HL-60 (cell line): ENCODE measurements around the gene C14orf180.

Experiments used
- DNase-seq, 2 experiments: peaks; one replicate each; pipeline ENCODE4 v3.0.0-alpha.2; 2010 to 2020; ENCODE audit warnings: low read depth in 1 of 2, low spot score in 1 of 2
- H3K27ac ChIP-seq: fragments of 250-450 bp; sonication (Bioruptor Pico); replicated peaks from 2 replicates; pipeline ENCODE4 v1.5.1; 2020; ENCODE audit warnings: mild to moderate bottlenecking, moderate library complexity
- H3K27me3 ChIP-seq: fragments of 250-450 bp; sonication (Bioruptor Pico); 2 replicates; pipeline ENCODE4 v1.5.1; 2021; ENCODE audit warnings: mild to moderate bottlenecking, moderate library complexity; ENCODE audit not compliant: insufficient read depth, poor library complexity, severe bottlenecking
- H3K4me3 ChIP-seq: replicated peaks from 2 replicates; pipeline ENCODE4 v1.5.1; 2011; ENCODE audit warnings: mild to moderate bottlenecking, control low read depth, low read length; ENCODE audit not compliant: insufficient read depth
- GABPA ChIP-seq: IDR thresholded peaks from 2 replicates; pipeline ENCODE4 v1.6.1; 2012; ENCODE audit warnings: low read depth
- POLR2AphosphoS5 ChIP-seq: IDR thresholded peaks from 2 replicates; pipeline ENCODE4 v1.6.1; 2012; ENCODE audit warnings: low read depth
- REST ChIP-seq: IDR thresholded peaks from 2 replicates; pipeline ENCODE4 v1.6.1; 2012; ENCODE audit warnings: low read depth; ENCODE audit not compliant: insufficient replicate concordance
- SPI1 ChIP-seq: IDR thresholded peaks from 2 replicates; pipeline ENCODE4 v1.6.1; 2012; ENCODE audit warnings: low read depth, mild to moderate bottlenecking, borderline replicate concordance
- TF ChIP-seq, protein P1 (sequence below): IDR thresholded peaks from one replicate; pipeline ENCODE4 v1.5.1; 2011; ENCODE audit warnings: low read length, control low read depth, inconsistent platforms; ENCODE audit not compliant: insufficient read depth

C14orf180 gene

DNA sequence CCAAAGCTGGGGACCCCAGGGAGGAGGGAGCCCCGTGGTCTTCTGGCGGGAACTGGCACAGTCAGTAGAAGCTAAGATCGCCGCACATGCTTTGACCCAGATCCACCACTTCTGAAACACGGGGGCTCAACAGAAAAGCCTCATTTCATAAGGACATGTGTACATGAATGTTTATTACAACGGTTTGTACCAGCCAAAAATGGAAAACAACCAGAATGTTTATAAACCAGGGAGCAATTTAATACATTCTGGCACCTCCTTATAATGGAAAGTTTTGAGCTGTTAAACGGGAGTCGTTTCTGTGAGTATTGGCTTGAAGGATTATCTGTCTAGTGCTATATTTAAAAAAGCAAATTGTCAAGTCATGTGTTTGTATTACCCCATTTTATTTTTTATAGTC, 32.3 kb downstream of the C14orf180 start:
- TF ChIP-seq SPI1 (no peak), REST (no peak), GABPA (no peak), POLR2AphosphoS5 (no peak)
- TF ChIP-seq, protein P1, sequence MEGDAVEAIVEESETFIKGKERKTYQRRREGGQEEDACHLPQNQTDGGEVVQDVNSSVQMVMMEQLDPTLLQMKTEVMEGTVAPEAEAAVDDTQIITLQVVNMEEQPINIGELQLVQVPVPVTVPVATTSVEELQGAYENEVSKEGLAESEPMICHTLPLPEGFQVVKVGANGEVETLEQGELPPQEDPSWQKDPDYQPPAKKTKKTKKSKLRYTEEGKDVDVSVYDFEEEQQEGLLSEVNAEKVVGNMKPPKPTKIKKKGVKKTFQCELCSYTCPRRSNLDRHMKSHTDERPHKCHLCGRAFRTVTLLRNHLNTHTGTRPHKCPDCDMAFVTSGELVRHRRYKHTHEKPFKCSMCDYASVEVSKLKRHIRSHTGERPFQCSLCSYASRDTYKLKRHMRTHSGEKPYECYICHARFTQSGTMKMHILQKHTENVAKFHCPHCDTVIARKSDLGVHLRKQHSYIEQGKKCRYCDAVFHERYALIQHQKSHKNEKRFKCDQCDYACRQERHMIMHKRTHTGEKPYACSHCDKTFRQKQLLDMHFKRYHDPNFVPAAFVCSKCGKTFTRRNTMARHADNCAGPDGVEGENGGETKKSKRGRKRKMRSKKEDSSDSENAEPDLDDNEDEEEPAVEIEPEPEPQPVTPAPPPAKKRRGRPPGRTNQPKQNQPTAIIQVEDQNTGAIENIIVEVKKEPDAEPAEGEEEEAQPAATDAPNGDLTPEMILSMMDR: no peak
- H3K27ac ChIP-seq: no peak overlapping the region
- no peak overlapping the region for H3K4me3 ChIP-seq
- DNase-seq: no peak
- peaks cover 5% of the 10 kb centered on the region for H3K27me3 ChIP-seq

- TF ChIP-seq SPI1: no peak
- TF ChIP-seq REST: no peak
- TF ChIP-seq POLR2AphosphoS5: no peak
- TF ChIP-seq, protein P1: no peak
- no peak for TF ChIP-seq GABPA
- Histone ChIP-seq H3K27me3 (peaks cover under 1% of the 10 kb centered on the region), H3K4me3 (no peak overlapping the region), H3K27ac (no peak overlapping the region)
- no peak for DNase-seq
Measured at GRCh38 chr14:104614126-104614812, 34.7 kb downstream of the C14orf180 start.

DNA sequence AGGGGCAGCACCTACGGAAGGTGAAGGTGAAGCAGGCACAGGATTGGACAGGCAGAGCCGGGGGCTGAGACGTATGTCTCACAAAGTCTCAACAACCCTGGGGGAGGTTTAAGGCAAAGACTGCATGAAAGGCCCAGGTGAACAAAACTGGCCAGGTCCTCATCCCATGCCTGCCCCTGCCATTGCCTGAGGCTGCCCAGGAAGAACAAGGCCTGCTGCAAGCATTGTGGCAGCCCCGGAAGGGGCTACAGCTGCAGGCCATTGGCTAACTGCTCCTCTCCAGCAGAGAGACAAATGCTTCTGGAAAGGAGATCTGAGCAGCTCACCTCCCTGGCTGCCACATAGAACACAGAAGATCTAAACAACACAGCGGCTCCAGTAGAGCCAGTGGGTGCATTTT, 45.4 kb downstream of the C14orf180 start:
- H3K27me3 ChIP-seq: no peaks in the 10 kb centered on the region
- no peak overlapping the region for H3K4me3 ChIP-seq
- TF ChIP-seq, protein P1: no peak
- TF ChIP-seq SPI1 (no peak), GABPA (no peak), REST (no peak), POLR2AphosphoS5 (no peak)
- no peak for DNase-seq
- H3K27ac ChIP-seq: no peak overlapping the region
